Measurements from ENCODE around the gene SORBS1. TPM values are rescaled to one million over a fixed set of nuclear protein-coding genes. Genes with fewer than 3 reads are reported as not detected.

SORBS1 gene
- total RNA-seq (2022; extraction: Qiagen RNA extraction; ENCODE audit: low read depth) = 0.42 to 0.93 TPM (median 0.50 TPM) in 5 replicates

DNA sequence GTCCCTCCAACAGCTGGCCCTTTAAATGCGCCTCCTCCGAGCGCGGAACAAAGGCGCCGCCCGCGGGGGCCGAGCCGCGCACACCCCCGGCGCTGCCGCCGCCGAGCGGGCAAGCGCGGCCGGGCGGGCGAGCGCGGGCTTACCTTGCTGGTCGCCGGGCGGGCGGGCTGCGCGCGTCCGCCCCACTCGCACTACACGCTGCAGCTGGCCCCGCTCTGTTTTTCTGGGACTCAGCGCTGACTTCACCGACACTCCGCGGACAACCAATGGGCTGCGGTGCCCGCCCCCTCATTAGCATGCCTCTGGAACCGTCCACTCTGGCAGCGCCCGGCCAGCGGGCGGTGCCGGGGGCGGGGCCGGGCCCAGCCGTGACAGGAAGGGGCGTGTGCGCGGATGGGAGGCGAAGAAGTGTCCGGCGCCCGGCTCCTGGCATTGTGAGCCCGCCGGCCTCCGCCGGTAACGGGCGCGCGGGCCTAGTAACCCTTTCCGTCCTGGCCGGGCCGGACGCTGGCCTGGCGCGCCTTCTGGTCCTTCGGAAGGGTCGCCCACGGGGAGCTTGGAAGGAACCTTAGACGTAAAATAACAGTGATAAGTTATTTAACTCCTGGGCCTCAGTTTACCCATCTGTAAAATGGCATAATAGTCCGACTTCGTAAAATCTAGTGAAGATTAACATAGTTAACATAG, at the start of gene SORBS1:
Gene SORBS1, minus strand, starts transcription at position 195 of the 687 bp plus-strand sequence. CDS start 120,236 bp downstream, outside the sequence.

GRCh38 chr10:95290461-95291364, 270.5 kb downstream of the SORBS1 start, which contains the start of gene PDLIM1:
Gene PDLIM1, minus strand, starts transcription at chr10:95291003. Its CDS starts 88 bp downstream, at chr10:95290915.

Other genes with a start within 250 kb of the SORBS1 start
- 46.3 to 51.7 TPM (median 47.8 TPM) in 5 replicates for gene ALDH18A1, start 95.3 kb upstream of the SORBS1 start, total RNA-seq (2022; extraction: Qiagen RNA extraction; ENCODE audit: low read depth)
- 37.8 to 47.5 TPM (median 44.1 TPM) in 5 replicates for gene TCTN3, start 132.6 kb upstream of the SORBS1 start, total RNA-seq (2022; extraction: Qiagen RNA extraction; ENCODE audit: low read depth)
- 0.05 TPM in 1 of 5 replicates, not detected in the others for gene ENTPD1, start 194.8 kb upstream of the SORBS1 start, total RNA-seq (2022; extraction: Qiagen RNA extraction; ENCODE audit: low read depth)

All from A549 treated with GW870086 at 1 μM for 4 hours (cell line).